GM21529 (cell line): ENCODE results near the gene PAIP2B.

Experiments used
- ATAC-seq: cut with Tn5 transposase; IDR thresholded peaks from one replicate; pipeline ENCODE4 v1.9.1; 2021; ENCODE audit not compliant: unreplicated experiment

Gene PAIP2B

GRCh38 chr2:71154279-71154678 lies 72.6 kb downstream of the PAIP2B start:
- no peak for ATAC-seq

DNA sequence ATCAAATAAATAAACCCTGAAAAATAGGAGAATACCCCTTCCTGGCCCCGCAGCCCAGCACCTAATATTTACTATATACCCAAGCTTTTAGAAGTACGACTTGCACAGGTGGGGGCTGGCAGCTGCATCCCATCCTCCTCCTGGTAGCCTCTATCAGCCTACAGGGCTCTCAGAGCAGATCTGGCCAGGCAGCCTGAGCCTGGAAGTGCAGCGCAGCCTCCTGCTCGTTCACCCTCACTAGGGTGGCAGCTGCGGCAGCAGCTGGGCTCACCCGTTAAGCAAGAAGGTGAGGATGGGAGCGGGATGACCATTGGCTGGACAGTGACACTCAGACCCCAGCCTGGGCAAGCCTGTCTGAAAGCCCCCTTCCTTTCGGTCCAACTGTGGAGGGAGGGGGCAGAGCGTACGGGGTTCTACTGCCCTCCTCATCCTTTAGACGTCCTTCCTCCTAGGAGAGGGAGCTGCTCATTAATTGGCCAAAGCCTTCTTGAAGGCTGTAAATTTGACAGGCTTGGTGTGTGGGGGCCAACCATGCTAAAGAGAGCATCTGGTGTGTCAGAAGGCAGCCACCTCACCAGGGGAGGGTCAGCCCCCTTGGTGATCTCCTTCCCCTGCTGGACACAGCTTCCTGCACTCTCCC lies 73.2 kb downstream of the PAIP2B start:
- ATAC-seq, result no peak

DNA sequence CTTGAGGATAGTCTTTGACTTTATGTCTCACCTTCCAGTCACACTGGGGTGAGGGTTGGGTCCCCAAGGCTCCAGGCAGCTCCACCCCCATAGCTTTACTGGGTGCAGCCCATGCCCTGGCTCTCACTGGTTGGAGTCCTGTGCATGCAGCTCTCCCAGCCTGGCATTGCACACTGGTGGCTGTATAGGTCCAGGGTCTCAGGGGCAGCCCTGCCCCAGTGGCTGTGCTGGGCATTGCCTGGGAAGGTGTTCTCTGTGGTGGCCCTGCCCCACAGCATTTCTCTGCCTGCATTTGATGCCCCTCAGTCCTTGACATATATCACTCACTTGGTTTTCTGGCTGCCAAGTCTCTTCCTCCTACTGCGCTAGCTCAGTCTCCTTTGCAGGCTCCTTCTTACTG lies 75.3 kb downstream of the PAIP2B start:
- no peak for ATAC-seq

DNA sequence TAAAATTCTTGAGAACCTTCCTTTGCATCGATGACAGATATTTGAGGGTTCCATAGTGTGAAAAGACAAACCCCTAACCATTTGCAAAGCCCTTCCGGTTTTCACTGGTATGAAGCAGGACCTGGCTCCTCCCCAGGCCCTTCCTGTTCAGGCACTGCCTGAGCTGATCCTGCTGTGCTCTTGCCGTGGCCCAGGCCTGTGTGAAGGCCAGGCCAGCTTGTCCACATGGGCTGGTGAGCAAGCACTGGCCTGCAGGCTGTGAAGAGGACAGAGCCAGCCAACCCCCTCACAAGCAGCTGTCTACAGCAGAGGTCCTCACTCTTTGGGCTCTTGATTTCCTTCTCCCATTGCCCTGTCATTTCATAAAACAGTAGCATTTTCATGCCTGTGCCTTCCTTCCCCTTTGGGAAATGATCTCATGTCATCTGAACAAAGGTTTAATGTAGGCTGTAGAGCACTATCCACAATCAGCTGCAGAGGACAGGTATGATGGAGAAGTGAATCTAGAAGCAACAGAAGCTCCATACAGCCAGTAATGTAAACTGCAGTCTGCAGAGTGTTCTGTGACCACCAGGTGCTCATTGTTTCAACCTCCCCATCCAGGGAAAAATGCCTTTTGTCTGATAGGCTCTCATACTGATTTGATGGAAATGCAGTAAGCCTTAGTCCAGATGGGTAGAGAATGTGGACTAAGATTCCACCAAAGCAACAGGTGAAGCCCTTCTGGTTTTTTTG lies 76.7 kb downstream of the PAIP2B start:
- no peak for ATAC-seq

DNA sequence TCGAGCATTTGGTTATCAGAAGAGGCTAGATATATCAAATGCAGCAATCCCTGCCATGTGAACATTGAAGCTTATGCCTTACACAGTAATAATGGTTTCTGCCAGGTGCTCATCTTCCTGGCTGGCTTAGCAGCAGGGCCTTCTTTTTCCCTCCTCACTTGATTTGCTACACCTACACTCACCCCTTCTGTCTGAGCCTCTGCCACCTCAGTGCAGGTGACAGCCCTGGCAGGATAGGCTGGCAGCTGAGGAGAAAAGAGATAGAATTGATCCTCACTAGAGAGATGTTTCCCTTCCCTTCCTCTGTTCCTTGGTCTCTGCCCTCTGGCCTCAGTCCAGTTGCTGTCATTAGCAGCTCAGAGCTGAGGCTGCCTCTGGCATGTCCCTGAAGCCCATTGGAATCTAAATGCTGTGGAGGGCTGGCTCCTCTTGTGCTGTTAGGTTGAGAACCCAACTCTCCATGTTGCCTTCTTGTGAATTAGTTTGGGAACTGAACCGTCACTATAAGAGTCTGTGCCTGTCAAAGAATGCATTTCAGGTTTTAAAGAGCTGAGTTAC lies 78.3 kb downstream of the PAIP2B start:
- no peak for ATAC-seq

DNA sequence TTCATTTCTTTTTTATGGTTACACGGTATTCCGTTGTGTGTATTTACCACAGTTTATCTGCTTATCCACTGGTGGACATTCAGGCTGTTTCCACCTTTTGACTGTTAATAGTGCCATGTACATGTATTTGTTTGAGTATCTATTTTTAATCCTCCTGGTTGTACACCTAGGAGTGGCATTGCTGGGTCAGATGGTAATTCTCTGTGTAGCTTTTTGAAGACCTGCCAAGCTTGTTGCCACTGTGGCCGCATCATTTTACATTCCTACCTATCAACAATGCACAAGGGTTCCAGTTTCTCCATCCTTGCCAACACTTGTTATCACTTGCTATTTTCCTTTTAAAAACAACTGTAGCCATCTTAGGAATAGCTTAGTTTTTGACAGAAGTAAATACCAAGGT lies 83.1 kb downstream of the PAIP2B start:
- no peak for ATAC-seq

DNA sequence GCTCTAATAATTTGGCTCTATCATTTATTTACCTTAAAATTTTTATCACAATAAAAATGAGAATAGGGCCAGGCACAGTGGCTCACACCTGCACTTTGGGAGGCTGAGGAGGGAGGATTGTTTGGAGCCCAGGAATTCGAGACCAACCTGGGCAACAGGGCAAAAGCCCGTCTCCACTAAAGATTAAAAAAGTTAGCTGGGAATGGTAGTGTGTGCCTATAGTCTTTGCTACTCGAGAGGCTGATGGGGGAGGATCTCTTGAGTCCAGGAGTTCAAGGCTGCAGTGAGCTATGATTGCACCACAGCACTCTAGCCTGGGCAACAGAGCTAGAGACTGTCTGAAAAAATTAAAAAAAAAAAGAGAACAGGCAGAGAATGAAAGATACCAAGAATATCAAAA lies 90.7 kb downstream of the PAIP2B start:
- no peak for ATAC-seq

DNA sequence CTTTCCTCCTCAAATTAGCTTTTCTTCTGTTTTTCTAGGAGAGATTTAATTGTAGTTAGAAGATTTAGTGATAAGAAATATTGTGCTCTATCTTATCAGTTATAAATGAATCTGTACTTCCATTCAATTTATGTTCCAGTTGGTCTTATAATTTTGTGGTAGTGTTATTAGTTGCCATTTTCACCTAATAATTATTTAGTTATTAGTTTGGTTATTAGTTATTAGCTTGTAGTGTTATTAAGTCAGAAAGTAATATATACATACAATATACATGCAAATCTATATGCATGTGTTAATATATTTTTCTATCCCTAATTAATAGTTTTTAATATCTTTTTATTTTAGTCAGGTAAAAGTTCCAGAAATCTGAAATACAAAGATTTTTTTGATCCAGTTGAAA lies 93.3 kb downstream of the PAIP2B start:
- no peak for ATAC-seq
